Upper lobe of right lung (tissue), 1 donor: ENCODE measurements around the gene BID. TPM values are rescaled to one million over a fixed set of nuclear protein-coding genes. Genes with fewer than 3 reads are reported as not detected.
A peak's percentile ranks its signal among the peaks of the same experiment; 100 is the strongest.

Experiments used
- ATAC-seq: fragments of 200-7000 bp; cut with Tn5 transposase; one replicate; pipeline ENCODE4 v1.9.1; 2020; ENCODE audit warnings: mild to moderate bottlenecking, moderate library complexity
- DNase-seq: peaks from one replicate; pipeline ENCODE4 v3.0.0-alpha.2; 2020
- H3K27ac ChIP-seq: fragments of 200-600 bp; one replicate; pipeline ENCODE4 v1.8.0; 2022
- H3K27me3 ChIP-seq: fragments of 200-600 bp; one replicate; pipeline ENCODE4 v1.8.0; 2022; ENCODE audit warnings: mild to moderate bottlenecking
- H3K36me3 ChIP-seq: fragments of 200-600 bp; one replicate; pipeline ENCODE4 v1.8.0; 2022
- H3K4me1 ChIP-seq: fragments of 200-600 bp; one replicate; pipeline ENCODE4 v1.8.0; 2022
- H3K4me3 ChIP-seq: fragments of 200-600 bp; one replicate; pipeline ENCODE4 v1.8.0; 2022; ENCODE audit warnings: mild to moderate bottlenecking
- H3K9me3 ChIP-seq: fragments of 200-600 bp; one replicate; pipeline ENCODE4 v1.8.0; 2022
- intact Hi-C: fragments of 100-400 bp; cut with DNase I; formaldehyde crosslinking; loops from one replicate; pipeline ENCODE4 v1.11.0; 2022
- total RNA-seq: library from RNA; stranded (reverse); fragmentation: NEBNext Ultra II Directional; extraction: Animal tissue kit (Norgen Biotek cat#: 25700); gene quantifications from one replicate; pipeline ENCODE4 v1.2.1, GENCODE V29; 2021
- TF ChIP-seq, protein P1 (sequence below): fragments of 200-600 bp; IDR thresholded peaks from one replicate; pipeline ENCODE4 v1.8.0; 2022; ENCODE audit warnings: antibody characterized with exemption
- donor health status: DM: no; HTN: yes; CAD: no; lungs with severe emphysema.

Gene BID
- total RNA-seq, 1 donor from 2014 or later = 22.8 TPM

DNA sequence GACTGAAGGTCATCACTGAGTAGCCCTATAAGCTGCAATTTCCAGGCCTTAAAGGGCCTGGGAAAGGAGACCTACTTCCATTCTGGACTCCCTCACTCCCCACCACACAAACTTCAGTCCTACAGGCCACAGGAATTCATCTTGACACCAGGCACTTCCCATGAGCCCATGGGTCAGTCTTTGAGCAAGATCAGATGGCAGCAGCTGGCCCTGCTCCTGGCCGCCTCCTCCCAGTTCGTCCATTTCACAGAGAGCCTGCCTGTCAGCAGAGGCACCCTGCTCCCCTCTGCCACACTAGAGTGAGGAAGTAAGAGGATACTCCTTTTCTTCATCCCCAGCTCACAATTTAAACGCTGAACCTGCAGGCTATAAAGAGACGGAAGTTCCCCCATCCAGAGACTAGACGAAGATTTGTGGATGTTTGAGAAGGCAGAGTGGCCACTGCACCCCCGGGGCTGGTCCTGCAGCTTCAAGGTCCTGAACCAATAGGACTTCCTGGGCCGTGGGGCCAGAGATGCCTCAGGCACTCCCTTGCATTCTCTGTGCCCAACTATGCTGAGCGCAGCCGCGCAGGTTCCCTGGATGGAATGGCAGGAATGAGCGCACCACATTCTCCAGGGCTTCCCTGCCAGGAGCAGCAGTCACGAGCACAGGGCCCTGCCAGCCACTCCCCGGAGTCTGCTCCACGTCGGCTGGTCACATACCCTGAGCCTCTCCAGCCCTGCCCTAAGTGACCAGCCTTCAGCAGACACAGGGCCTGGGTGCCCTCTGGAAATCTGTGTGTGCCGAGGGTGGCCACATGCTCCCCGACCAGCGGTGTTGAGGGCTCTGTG lies 33.5 kb upstream of the BID start:
- Histone ChIP-seq H3K27me3 (no peaks in the 10 kb centered on the region), H3K4me1 (peaks cover 8% of the 10 kb centered on the region), H3K36me3 (peaks cover 12% of the 10 kb centered on the region), H3K27ac (peak overlapping the region; percentile 66), H3K9me3 (no peaks in the 10 kb centered on the region), H3K4me3 (no peak overlapping the region)
- TF ChIP-seq, protein P1, sequence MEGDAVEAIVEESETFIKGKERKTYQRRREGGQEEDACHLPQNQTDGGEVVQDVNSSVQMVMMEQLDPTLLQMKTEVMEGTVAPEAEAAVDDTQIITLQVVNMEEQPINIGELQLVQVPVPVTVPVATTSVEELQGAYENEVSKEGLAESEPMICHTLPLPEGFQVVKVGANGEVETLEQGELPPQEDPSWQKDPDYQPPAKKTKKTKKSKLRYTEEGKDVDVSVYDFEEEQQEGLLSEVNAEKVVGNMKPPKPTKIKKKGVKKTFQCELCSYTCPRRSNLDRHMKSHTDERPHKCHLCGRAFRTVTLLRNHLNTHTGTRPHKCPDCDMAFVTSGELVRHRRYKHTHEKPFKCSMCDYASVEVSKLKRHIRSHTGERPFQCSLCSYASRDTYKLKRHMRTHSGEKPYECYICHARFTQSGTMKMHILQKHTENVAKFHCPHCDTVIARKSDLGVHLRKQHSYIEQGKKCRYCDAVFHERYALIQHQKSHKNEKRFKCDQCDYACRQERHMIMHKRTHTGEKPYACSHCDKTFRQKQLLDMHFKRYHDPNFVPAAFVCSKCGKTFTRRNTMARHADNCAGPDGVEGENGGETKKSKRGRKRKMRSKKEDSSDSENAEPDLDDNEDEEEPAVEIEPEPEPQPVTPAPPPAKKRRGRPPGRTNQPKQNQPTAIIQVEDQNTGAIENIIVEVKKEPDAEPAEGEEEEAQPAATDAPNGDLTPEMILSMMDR = no peak
- peak; percentile 88 for ATAC-seq
- intact Hi-C loops = no loop called here
- peak; percentile 77 for DNase-seq

- no peak for DNase-seq
- peaks cover 8% of the 10 kb centered on the region for H3K4me1 ChIP-seq
- no peaks in the 10 kb centered on the region for H3K27me3 ChIP-seq
- H3K36me3 ChIP-seq = peaks cover 12% of the 10 kb centered on the region
- H3K27ac ChIP-seq = peak overlapping the region; percentile 66
- intact Hi-C loops = no loop called here
- H3K4me3 ChIP-seq = no peak overlapping the region
- H3K9me3 ChIP-seq = no peaks in the 10 kb centered on the region
- no peak for ATAC-seq
- TF ChIP-seq, protein P1 = no peak
Observed at GRCh38 chr22:17807086-17807485, 32.8 kb upstream of the BID start.

- ATAC-seq = no peak
- intact Hi-C loops = no loop called here
- H3K4me3 ChIP-seq = no peak overlapping the region
Observed at GRCh38 chr22:17806437-17806836, 32.2 kb upstream of the BID start.

GRCh38 chr22:17804331-17805080 lies 30.2 kb upstream of the BID start:
- Histone ChIP-seq H3K27ac (no peak overlapping the region), H3K36me3 (peaks cover 12% of the 10 kb centered on the region), H3K9me3 (no peaks in the 10 kb centered on the region), H3K4me3 (no peak overlapping the region), H3K4me1 (peaks cover 8% of the 10 kb centered on the region), H3K27me3 (no peaks in the 10 kb centered on the region)
- DNase-seq = no peak
- TF ChIP-seq, protein P1 = no peak
- intact Hi-C loops = no loop called here
- no peak for ATAC-seq

More at GRCh38 chr22:17806437-17806836, 32.2 kb upstream of the BID start:
- peaks cover 8% of the 10 kb centered on the region for H3K4me1 ChIP-seq
- H3K36me3 ChIP-seq = peaks cover 12% of the 10 kb centered on the region
- no peak for DNase-seq
- H3K27me3 ChIP-seq = no peaks in the 10 kb centered on the region
- TF ChIP-seq, protein P1 = no peak
- no peaks in the 10 kb centered on the region for H3K9me3 ChIP-seq
- peak overlapping the region; percentile 66 for H3K27ac ChIP-seq

DNA sequence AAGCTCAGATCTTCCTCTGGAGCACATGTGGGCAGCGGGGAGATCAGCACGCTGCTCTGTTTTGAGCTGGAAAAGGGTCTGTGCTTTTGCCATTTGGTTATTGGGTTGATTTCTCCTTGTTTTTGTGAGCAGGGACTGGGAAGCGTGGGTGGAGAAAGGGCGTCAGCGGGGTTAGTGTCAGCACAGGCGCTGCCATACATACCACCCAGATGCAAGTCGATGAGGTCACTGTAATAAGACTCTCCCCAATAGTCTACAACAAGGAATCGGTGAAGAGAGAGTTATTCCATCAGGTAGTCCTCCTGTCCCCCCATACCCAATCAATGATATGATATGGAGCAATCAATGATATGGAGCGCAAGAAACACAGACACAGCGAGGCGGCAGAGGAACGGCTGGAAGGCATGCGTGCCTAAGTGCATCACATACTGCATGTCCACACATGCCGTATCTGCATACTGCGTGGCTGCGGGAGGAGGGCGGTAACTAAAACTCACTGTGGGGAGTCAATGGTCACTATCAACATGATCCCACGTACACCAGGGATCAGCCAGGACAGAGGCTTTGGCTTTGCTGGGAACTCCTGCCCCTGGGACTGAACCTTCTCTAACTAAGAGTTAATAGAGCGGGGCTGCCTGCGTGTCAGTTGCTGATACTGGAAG lies 29.5 kb upstream of the BID start:
- Histone ChIP-seq H3K4me1 (peaks cover 8% of the 10 kb centered on the region), H3K36me3 (peaks cover 7% of the 10 kb centered on the region), H3K9me3 (no peaks in the 10 kb centered on the region), H3K27ac (no peak overlapping the region), H3K27me3 (no peaks in the 10 kb centered on the region), H3K4me3 (no peak overlapping the region)
- ATAC-seq = no peak
- TF ChIP-seq, protein P1 = no peak
- DNase-seq = no peak
- intact Hi-C loops = no loop called here
